SK-N-MC (cell line): ENCODE data around the gene JPH2.
"Not testable (repeated sequence)": the region's sequence is repeated elsewhere in the genome, so short reads cannot be mapped to it uniquely, and the experiment has no call there.

ENCODE experiments used
- DNase-seq: peaks from one replicate; pipeline ENCODE4 v3.0.0-alpha.2; 2011; ENCODE audit warnings: low read depth, low spot score
- H3K27ac ChIP-seq: fragments of 200-600 bp; sonication (generic); 2 replicates; pipeline ENCODE4 v1.5.1; 2016; ENCODE audit warnings: mixed run types
- H3K36me3 ChIP-seq: fragments of 200-600 bp; sonication (generic); 2 replicates; pipeline ENCODE4 v1.6.1; 2017; ENCODE audit warnings: antibody characterized with exemption, low read length, mixed read lengths; ENCODE audit not compliant: insufficient read depth
- H3K4me3 ChIP-seq: fragments of 200-600 bp; sonication (generic); 2 replicates; pipeline ENCODE4 v1.5.1; 2016
- H3K9ac ChIP-seq: fragments of 200-600 bp; sonication (generic); 2 replicates; pipeline ENCODE4 v1.8.0; 2017; ENCODE audit warnings: mixed run types, mixed read lengths; ENCODE audit not compliant: insufficient read length
- H3K9me3 ChIP-seq: fragments of 200-600 bp; sonication (generic); 2 replicates; pipeline ENCODE4 v1.6.1; 2017; ENCODE audit warnings: low read depth, mild to moderate bottlenecking, antibody characterized with exemption, low read length, moderate library complexity, mixed read lengths
- EZH2 ChIP-seq: fragments of 200-600 bp; sonication (generic); IDR thresholded peaks from one replicate; pipeline ENCODE4 v1.6.1; 2017; ENCODE audit warnings: antibody characterized with exemption
- FOXP2 ChIP-seq: optimal IDR thresholded peaks from 2 replicates; pipeline ENCODE3; 2011; ENCODE audit warnings: mild to moderate bottlenecking, moderate library complexity; ENCODE audit not compliant: insufficient read depth; ENCODE audit errors: extremely low read length, control extremely low read depth
- POLR2AphosphoS5 ChIP-seq: IDR thresholded peaks from 2 replicates; pipeline ENCODE4 v1.6.1; 2012; ENCODE audit warnings: mild to moderate bottlenecking, low read depth, low read length, borderline replicate concordance

Gene JPH2

DNA sequence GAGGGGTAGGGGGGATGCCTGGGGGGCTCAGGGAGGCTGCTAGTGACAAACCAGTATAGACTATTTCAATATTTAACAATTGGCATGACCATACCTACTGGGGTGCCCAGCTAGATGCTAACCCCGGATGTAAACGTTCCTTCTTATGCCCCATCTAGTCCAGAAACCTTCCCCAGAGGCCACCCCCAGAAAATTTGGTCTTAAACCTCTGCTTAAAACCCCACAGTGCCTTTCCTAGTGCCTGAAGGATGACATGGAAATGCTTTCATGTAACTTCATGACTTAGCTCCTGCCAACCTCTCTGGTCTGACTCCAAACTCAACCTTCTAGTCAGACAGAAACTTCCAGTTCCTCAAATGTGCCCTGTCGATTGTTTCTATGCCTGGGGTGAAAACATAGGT lies 52.0 kb downstream of the JPH2 start:
- H3K36me3 ChIP-seq = no peaks in the 10 kb centered on the region
- no peak for DNase-seq
- H3K27ac ChIP-seq = no peak overlapping the region
- H3K4me3 ChIP-seq = no peak overlapping the region
- H3K9me3 ChIP-seq = no peaks in the 10 kb centered on the region
- no peak overlapping the region for H3K9ac ChIP-seq
- TF ChIP-seq POLR2AphosphoS5 = no peak
- TF ChIP-seq EZH2 = no peak
- no peak for TF ChIP-seq FOXP2

GRCh38 chr20:44133424-44133823 lies 53.6 kb downstream of the JPH2 start:
- Histone ChIP-seq H3K36me3 (no peaks in the 10 kb centered on the region), H3K9me3 (no peaks in the 10 kb centered on the region), H3K9ac (no peak overlapping the region), H3K27ac (no peak overlapping the region), H3K4me3 (no peak overlapping the region)
- TF ChIP-seq FOXP2 = no peak
- no peak for TF ChIP-seq EZH2
- TF ChIP-seq POLR2AphosphoS5 = no peak
- DNase-seq = no peak

GRCh38 chr20:44131704-44132103 lies 55.3 kb downstream of the JPH2 start:
- no peak for DNase-seq
- Histone ChIP-seq H3K9me3 (no peaks in the 10 kb centered on the region), H3K9ac (no peak overlapping the region), H3K27ac (no peak overlapping the region), H3K4me3 (no peak overlapping the region), H3K36me3 (no peaks in the 10 kb centered on the region)
- TF ChIP-seq POLR2AphosphoS5 (no peak), EZH2 (no peak), FOXP2 (no peak)

- no peaks in the 10 kb centered on the region for H3K9me3 ChIP-seq
- no peak overlapping the region for H3K4me3 ChIP-seq
- H3K27ac ChIP-seq = no peak overlapping the region
- H3K36me3 ChIP-seq = no peaks in the 10 kb centered on the region
- no peak overlapping the region for H3K9ac ChIP-seq
- no peak for DNase-seq
- TF ChIP-seq POLR2AphosphoS5 = no peak
- no peak for TF ChIP-seq FOXP2
- TF ChIP-seq EZH2 = no peak
These were observed 56.9 kb downstream of the JPH2 start for GRCh38 chr20:44129911-44130718.

GRCh38 chr20:44129300-44129699 lies 57.7 kb downstream of the JPH2 start:
- not testable (repeated sequence) for H3K36me3 ChIP-seq, H3K27ac ChIP-seq, H3K9me3 ChIP-seq, H3K4me3 ChIP-seq, DNase-seq, H3K9ac ChIP-seq

- H3K27ac ChIP-seq = no peak overlapping the region
- DNase-seq = no peak
- H3K9me3 ChIP-seq = no peaks in the 10 kb centered on the region
- no peak overlapping the region for H3K9ac ChIP-seq
- H3K36me3 ChIP-seq = no peaks in the 10 kb centered on the region
- no peak for TF ChIP-seq FOXP2
- no peak for TF ChIP-seq POLR2AphosphoS5
- TF ChIP-seq EZH2 = no peak
- H3K4me3 ChIP-seq = no peak overlapping the region
These were observed 60.5 kb downstream of the JPH2 start for GRCh38 chr20:44126445-44126844.

DNA sequence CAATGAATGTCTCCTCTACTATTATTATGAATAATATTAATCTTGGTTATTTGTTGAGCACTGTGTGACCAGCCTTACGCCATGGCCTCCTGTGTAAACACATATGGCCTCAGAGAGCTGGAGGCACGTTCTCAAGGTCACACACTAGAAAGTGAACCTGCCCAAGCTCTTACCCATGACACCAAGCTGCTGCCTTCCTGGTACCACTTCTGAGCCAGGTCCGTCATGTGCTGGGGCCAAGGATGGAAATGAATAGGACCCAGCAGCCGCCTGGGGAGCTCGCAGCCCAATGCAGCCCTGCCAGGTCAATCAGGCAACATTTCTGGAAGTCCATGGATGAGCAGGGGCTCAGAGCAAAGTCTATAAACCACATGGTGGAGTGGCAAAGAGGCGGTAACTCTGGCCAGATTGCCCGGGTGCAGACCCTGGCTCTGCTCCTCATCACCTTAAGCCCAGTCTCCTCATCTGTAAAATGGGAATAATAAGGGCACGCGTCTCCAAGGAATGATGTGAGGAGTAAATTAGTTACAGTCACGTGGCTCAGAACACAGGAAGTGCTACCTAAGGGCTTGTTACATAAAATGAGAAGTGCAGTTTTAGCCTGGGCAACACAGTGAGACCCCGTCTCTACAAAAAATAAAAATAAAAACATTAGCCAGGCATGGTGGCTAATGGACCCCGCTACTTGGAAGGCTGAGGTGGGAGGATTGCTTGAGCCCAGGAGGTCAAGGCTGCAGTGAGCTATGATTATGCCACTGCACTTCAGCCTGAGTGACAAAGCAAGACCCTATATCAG lies 61.5 kb downstream of the JPH2 start:
- no peaks in the 10 kb centered on the region for H3K36me3 ChIP-seq
- H3K4me3 ChIP-seq = no peak overlapping the region
- DNase-seq = no peak
- H3K9me3 ChIP-seq = no peaks in the 10 kb centered on the region
- H3K9ac ChIP-seq = no peak overlapping the region
- TF ChIP-seq EZH2 (no peak), FOXP2 (no peak), POLR2AphosphoS5 (no peak)
- no peak overlapping the region for H3K27ac ChIP-seq

- DNase-seq = no peak
- H3K4me3 ChIP-seq = no peak overlapping the region
- no peaks in the 10 kb centered on the region for H3K9me3 ChIP-seq
- no peak overlapping the region for H3K27ac ChIP-seq
- no peak for TF ChIP-seq POLR2AphosphoS5
- TF ChIP-seq FOXP2 = no peak
- no peak for TF ChIP-seq EZH2
- H3K36me3 ChIP-seq = no peaks in the 10 kb centered on the region
- no peak overlapping the region for H3K9ac ChIP-seq
These were observed 63.0 kb downstream of the JPH2 start for GRCh38 chr20:44123874-44124535.

- DNase-seq = no peak
- H3K9ac ChIP-seq = no peak overlapping the region
- no peaks in the 10 kb centered on the region for H3K9me3 ChIP-seq
- H3K27ac ChIP-seq = no peak overlapping the region
- no peaks in the 10 kb centered on the region for H3K36me3 ChIP-seq
- TF ChIP-seq POLR2AphosphoS5 (no peak), EZH2 (no peak), FOXP2 (no peak)
- no peak overlapping the region for H3K4me3 ChIP-seq
These were observed 63.7 kb downstream of the JPH2 start for GRCh38 chr20:44123251-44123650.
